Activated effector memory CD4-positive, alpha-beta T cell treated with Interleukin-2 at 50 U/mL for 16 hours (primary cell): ENCODE data around the gene PROCA1.

Experiments
- DNase-seq: peaks from one replicate; pipeline ENCODE4 v3.0.0-alpha.2; 2020

The PROCA1 gene

DNA sequence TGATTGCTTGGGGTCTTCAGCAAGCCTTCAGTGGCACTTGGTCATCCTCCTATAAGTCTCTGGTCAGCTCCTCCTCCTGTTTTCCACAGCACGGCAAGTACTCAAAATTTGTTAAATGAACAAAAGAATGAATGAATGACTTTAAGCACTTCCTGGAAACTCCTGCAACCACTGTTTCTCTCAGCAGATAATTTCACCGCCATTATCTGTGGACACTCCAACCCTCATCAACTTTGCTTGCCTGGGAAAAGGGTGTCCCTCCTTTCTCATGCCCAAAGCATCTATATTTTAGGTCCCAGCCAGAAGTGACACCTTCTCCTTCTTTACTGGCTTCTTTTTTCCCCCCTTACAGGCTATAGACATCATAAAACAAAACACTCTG, 4.4 kb downstream of the PROCA1 start:
- no peak for DNase-seq

DNA sequence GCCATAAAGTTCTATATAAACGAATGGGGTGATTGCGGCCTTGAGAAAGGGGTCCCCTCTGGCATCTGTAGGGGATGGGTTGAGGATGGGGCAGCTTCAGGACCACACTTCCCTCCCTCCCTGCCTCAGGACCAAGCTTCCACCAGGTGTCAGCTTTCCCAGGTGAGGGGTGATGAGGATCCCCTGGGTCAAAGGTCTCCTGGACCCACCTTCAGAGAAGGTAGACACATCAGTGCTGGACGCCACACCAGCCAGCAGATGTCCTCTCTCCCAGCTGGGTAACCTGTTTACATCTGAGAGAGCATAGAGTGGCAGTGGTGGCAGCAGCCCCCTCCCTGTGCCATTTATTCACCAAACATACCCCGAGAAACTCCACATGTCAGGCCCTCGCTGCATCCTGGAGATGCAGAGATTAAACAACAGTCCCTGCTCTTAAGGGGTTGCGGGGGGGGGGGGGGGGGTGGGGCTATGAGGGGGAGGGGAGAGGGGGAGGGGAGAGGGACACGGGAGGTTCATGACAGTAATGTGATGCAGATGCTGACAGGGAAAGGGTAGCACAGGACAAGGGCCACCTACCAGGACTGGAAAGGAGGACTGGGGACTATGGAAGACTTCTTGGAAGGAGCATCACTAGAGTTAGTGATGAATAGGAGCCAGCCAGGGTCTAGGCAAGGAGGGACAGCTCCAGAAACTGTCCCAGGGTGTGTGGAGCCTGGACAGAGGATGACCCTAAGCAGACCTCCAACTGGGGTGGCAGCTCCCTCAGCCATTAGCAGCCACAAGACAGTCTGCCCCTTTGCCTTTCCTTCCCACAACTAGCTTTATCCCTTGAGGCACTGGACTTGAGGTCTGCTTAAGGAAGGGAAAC, 5.0 kb downstream of the PROCA1 start:
- no peak for DNase-seq

DNA sequence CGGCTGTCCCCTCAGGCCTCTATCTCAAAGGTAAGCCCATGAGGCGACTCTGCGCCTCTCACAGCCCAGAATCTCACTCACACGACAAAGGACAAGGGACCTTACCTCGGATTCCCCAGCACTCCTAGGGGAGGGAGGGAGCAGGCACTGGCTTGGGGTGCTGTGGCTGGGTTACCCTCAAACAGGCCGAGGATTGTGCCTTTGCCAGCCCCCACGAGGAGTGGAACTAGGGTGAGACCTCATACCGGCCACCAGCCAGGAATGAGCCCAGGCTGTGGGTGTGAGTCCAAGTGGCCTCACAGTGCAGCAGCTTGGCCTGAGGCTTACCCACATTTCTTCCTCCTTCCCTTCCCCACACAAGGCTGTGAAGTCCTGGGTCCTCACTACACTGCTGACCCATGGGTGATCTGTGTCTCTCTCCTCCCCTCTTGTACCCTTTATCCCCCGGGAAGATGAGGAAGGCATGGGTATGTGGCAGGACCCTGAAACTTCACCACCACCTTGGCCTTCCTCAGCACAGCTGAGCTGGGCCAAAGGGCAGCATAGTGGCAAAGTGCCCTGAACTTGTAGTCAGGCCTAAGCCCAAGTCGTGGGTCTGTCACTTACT, 5.9 kb downstream of the PROCA1 start:
- no peak for DNase-seq

- no peak for DNase-seq
Measured at GRCh38 chr17:28705074-28705659, 6.5 kb downstream of the PROCA1 start.

DNA sequence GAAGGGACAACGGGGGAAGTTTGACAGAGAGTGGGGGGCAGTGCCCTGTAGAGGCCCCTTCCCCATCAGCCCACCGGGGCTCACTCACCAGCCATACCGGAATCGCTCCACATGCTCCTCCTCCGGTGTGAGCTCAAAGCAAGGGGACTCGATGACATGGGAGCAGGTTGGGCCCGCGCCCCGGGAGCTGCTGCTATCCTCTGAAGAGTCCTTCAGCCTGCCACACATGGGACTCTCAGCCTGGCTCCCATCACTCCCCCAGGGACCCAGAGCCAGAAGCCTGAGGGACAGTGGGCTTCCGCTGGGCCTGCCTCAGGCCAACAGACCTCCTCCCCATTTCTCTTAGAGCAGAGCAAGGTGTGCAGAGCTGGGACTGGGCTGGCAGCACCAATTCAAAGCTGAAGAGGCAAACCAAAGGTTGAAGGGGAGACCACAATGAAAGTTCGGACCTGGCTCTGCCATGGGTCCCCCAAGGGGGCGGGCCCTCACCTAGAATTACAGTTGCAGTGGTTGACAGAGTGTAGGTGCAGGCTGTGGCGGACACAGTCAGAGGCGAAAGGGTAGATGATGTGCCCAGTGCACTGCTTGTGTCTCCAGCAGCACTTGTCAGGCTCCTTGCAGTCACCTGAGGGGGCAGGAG, 7.3 kb downstream of the PROCA1 start:
- DNase-seq, result no peak

GRCh38 chr17:28703552-28704218, 8.0 kb downstream of the PROCA1 start:
- no peak for DNase-seq

- DNase-seq, result no peak
Measured at GRCh38 chr17:28702752-28703150, 8.9 kb downstream of the PROCA1 start.

GRCh38 chr17:28702026-28702751, 9.5 kb downstream of the PROCA1 start:
- DNase-seq, result no peak

DNA sequence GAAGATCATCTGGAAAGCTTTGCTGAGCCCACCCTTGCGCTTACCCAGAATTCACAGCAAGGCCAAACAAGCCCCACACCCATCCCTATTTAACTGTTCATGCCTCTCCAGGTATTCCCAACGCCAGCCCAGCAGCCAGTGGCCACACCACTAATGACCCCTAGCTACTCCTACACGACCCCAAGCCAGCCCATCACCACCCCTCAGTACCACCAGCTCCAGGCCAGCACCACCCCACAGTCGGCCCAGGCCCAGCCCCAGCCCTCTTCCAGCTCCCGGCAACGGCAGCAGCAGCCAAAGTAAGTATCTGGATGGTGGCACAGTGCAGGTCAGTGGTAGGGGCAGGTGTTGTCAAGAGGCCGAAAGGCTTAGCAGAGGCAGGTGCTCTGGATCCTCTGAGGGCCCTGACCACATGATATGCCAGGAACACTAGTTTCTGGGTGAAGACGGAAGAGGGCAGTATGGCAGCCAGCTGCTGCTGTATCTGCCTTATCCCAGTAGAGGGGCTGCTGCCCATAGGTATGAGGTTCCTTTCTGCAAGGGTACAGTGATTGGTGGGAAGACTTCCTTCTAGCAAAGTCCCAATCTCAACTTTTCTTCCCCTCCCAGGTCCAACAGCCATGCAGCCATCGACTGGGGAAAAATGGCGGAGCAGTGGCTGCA, 10.7 kb downstream of the PROCA1 start:
- DNase-seq, result no peak

DNA sequence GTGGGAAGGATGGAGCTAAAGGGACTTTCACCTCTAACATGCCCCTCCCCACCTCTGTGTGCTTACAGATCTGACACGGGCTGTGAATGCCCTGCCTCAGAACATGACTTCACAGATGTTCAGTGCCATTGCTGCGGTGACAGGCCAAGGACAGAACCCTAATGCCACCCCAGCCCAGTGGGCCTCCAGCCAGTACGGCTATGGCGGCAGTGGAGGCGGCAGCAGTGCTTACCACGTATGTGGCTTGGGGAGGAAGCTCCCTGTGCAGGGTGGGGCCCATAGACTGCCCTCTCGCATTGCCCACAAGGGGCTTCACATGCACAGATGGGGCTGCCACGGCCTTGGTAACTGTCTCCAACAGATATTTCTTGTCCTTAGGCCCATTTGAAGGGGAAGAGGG, 11.4 kb downstream of the PROCA1 start:
- no peak for DNase-seq

- DNase-seq, result no peak
Measured at GRCh38 chr17:28698253-28698941, 13.3 kb downstream of the PROCA1 start.

DNA sequence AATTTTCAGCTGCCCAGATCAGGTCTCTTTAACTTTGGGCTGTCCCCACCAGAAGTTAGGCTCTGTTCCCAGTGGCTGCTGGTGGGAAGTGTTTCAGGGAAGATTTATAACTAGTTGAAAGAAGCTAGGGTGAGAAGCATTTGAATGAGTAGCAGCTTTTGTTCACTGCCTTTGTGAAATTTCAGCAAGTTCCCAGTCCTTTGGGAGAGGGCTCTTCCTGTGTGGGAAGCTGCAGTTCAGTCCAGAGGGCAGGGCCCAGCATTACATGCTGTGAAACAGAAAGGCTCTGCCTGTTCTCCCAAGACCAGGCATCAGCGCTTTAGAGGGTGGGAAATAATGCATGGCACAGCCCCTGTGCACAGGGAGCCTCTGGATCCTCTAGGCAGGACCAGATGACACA, 17.8 kb downstream of the PROCA1 start:
- DNase-seq, result no peak

DNA sequence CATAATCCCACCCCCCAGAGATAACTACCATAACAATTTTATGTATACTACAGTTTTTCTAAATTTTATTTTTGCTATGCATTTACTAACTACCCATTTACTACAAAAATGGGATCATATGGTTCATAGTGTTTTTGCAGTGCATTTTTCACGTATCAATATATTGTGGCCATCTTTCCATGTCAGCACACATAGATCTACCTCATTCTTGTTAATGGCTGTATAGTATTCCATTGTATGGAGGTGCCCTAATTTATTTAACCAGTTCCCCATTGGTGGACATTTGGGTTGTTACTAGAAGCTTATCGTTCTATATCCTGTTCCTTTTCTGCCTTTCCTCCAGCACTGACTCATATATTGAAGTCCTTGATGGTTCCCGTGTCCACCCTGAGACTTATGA, 22.7 kb downstream of the PROCA1 start:
- no peak for DNase-seq

DNA sequence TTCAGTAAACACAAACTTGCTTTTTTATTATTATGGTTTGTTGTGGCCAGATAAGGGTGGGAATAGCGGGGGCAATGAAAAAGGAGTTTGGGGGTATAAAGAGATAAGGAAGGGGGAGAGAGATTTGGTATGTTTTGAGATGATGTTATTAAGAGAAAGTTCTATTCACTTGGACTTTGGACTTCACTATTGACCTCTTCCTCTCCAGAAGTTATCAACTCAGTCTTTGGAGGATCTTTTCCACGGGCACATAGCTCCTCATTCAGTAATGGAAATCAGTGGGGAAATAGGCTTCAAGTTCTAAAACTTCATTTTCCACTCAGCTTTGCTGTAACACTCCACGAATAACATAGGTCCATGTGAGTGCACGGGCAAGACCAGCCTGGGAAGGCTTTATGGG, 23.2 kb downstream of the PROCA1 start:
- no peak for DNase-seq

DNA sequence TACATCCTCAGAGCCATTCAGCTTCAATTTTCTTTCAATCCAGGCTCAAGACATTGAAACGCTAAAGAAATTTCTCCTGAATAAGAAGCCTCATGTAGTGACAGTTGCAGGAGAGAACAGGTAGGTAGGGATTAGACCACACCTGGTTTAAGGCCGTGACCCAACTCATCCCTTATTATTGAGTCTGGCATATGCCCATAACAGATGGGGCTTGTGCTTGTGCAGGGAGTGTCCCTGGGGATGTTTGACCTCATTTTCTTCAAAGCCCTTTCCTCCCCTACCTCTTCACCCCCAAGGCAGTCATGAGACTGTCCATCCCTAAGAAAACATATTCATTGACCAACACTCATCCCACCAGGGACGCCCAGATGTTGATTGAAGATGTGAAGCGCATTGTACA, 25.4 kb downstream of the PROCA1 start:
- no peak for DNase-seq

DNA sequence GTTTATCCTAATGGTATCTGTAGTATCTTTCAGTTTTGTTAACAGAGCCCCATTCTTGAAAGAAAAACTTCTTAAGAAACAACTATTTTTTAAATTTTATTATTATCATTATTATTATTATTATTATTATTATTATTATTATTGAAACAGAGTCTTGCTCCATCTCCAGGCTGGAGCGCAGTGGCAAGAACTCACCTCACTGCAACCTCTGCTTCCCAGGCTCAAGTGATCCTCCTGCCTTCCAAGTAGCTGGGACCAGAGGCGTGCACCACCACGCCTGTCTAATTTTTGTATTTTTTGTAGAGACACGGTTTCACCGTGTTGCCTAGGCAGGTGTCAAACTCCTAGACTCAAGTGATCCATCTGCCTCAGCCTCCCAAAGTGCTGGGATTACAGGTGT, 26.3 kb downstream of the PROCA1 start:
- DNase-seq, result no peak

DNA sequence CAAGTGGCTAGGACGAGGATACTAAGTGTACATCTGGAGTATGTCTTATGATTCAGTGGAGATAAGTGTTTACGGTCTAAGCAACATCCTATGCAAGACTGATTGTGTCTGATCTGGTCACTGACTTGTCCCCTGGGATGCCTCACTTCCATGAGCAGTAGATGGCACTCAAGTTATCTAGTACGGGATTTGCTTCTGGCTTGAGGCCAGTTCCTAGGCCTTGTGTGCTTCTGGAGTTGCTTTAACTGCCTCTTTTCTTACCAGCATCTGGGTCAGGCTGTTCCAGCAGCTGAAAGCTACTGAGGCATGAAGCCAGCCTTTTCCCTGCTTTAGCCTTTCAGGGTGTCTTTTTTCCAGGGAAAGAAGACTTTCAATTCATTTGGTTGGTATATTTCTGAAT, 26.7 kb downstream of the PROCA1 start:
- no peak for DNase-seq

- no peak for DNase-seq
Measured at GRCh38 chr17:28682655-28683054, 29.0 kb downstream of the PROCA1 start.

- no peak for DNase-seq
Measured at GRCh38 chr17:28675980-28676379, 35.7 kb downstream of the PROCA1 start.

GRCh38 chr17:28675490-28675889, 36.2 kb downstream of the PROCA1 start:
- no peak for DNase-seq

DNA sequence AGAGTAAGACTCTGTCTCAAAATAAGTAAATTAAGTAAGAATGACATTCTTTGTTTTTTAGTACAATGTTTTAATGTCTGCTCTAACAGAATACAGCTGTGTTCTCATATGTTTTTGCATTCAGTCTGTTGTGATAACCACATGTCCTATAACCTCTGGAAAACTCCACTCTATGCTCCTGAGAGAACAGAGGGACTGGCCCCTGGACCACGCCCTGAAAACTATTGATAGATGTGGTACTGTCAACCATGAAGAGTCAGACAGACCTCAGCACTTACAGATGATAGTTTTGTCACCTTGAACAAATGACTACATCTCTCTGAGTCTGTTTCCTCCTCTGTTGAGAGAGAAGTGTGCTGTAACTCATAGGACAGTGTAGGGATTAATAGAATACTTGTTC, 41.8 kb downstream of the PROCA1 start:
- DNase-seq, result no peak
